OCI-LY7 (cell line): ENCODE measurements around the gene ADSS2. TPM values are rescaled to one million over a fixed set of nuclear protein-coding genes. Genes with fewer than 3 reads are reported as not detected.

ENCODE experiments used
- BruUV-seq: library from RNA; stranded (reverse); fragments of 400-500 nt; replicated peaks from 2 replicates; lab custom pipeline; 2021; lab: Mats Ljungman, UMichigan
- CTCF ChIA-PET: fragments of 300-600 bp; sonication (Branson Sonifier 250); formaldehyde crosslinking; loops from one replicate; lab custom pipeline; 2022; ENCODE audit warnings: antibody characterized with exemption; ENCODE audit not compliant: unreplicated experiment; lab: Charles Lee
- POLR2A ChIA-PET: fragments of 300-600 bp; sonication (Branson Sonifier 250); formaldehyde crosslinking; loops from one replicate; lab custom pipeline; 2022; ENCODE audit warnings: antibody characterized with exemption; lab: Charles Lee
- DNase-seq: peaks from one replicate; pipeline ENCODE4 v3.0.0-alpha.2; 2015; ENCODE audit warnings: low spot score
- H2AFZ ChIP-seq: fragments of 200-600 bp; sonication (generic), shearing (Covaris generic); 2 replicates; pipeline ENCODE4 v1.6.1; 2014; ENCODE audit warnings: mild to moderate bottlenecking, antibody characterized with exemption, low read length, moderate library complexity
- H3K27ac ChIP-seq: fragments of 200-600 bp; sonication (generic); 2 replicates; pipeline ENCODE4 v1.5.1; 2014; ENCODE audit warnings: mixed run types, low read depth, mild to moderate bottlenecking, moderate library complexity, low read length, inconsistent platforms; ENCODE audit not compliant: poor library complexity, severe bottlenecking
- H3K36me3 ChIP-seq: fragments of 200-600 bp; sonication (generic); 2 replicates; pipeline ENCODE4 v1.6.1; 2014; ENCODE audit warnings: mild to moderate bottlenecking, antibody characterized with exemption, low read length, moderate library complexity, mixed read lengths; ENCODE audit not compliant: insufficient read depth
- H3K4me1 ChIP-seq: fragments of 200-600 bp; sonication (generic); 2 replicates; pipeline ENCODE4 v1.5.1; 2014; ENCODE audit warnings: mild to moderate bottlenecking, low read length; ENCODE audit not compliant: insufficient read depth, poor library complexity, severe bottlenecking
- H3K4me2 ChIP-seq: fragments of 200-600 bp; sonication (generic); 2 replicates; pipeline ENCODE4 v1.6.1; 2014; ENCODE audit warnings: mild to moderate bottlenecking, low read length
- H3K4me3 ChIP-seq: fragments of 200-600 bp; sonication (generic); 2 replicates; pipeline ENCODE4 v1.5.1; 2014; ENCODE audit warnings: mild to moderate bottlenecking, low read depth, low read length; ENCODE audit not compliant: poor library complexity, severe bottlenecking
- H3K79me2 ChIP-seq: fragments of 200-600 bp; sonication (generic); 2 replicates; pipeline ENCODE4 v1.6.1; 2016; ENCODE audit warnings: low read depth, mild to moderate bottlenecking, low read length, moderate library complexity, mixed read lengths; ENCODE audit not compliant: insufficient read depth
- H3K9me2 ChIP-seq: fragments of 200-600 bp; sonication (generic); 2 replicates; pipeline ENCODE4 v1.6.1; 2016; ENCODE audit warnings: mild to moderate bottlenecking, low read length, mixed read lengths; ENCODE audit not compliant: insufficient read depth
- H3K9me3 ChIP-seq: fragments of 200-600 bp; sonication (generic); 2 replicates; pipeline ENCODE4 v1.6.1; 2014; ENCODE audit warnings: mild to moderate bottlenecking, mixed run types, low read length, mixed read lengths
- H4K20me1 ChIP-seq: fragments of 200-600 bp; sonication (generic); 2 replicates; pipeline ENCODE4 v1.6.1; 2014; ENCODE audit warnings: mild to moderate bottlenecking, antibody characterized with exemption, low read length, moderate library complexity, mixed read lengths; ENCODE audit not compliant: insufficient read depth
- CTCF ChIP-seq: fragments of 200-600 bp; sonication (generic); conservative IDR thresholded peaks from 2 replicates; pipeline ENCODE4 v1.5.1; 2014; ENCODE audit warnings: mild to moderate bottlenecking, antibody characterized with exemption, low read length, moderate library complexity, mixed read lengths
- EZH2phosphoT487 ChIP-seq: fragments of 200-600 bp; sonication (generic); IDR thresholded peaks from 2 replicates; pipeline ENCODE4 v1.6.1; 2018; ENCODE audit warnings: low read depth, borderline replicate concordance, mild to moderate bottlenecking, mixed run types, antibody characterized with exemption, low read length, moderate library complexity, mixed read lengths
- intact Hi-C: fragments of 100-400 bp; cut with micrococcal nuclease; formaldehyde crosslinking; loops from one replicate; pipeline ENCODE4 v1.10.0; 2022; ENCODE audit not compliant: unreplicated experiment
- total RNA-seq, 2 experiments: library from RNA; depleted of rRNA in 1 of 2; stranded (reverse); fragments of >200 nt in 1 of 2; shearing (Covaris generic) in 1 of 2; gene quantifications; 2 replicates each; pipeline ENCODE4 v1.2.3, GENCODE V29; 2014 to 2022

The ADSS2 gene
- total RNA-seq, 2 experiments from 2014 or later = 35.2 to 54.6 TPM

- ChIA-PET CTCF (no interaction called here), POLR2A (no interaction called here)
- no TSS peak for BruUV-seq
- TF ChIP-seq CTCF (no peak), EZH2phosphoT487 (no peak)
- no peak for DNase-seq
- no peak overlapping the region for H2AFZ ChIP-seq
- no peak overlapping the region for H3K4me3 ChIP-seq
- no peaks in the 10 kb centered on the region for H3K36me3 ChIP-seq
- H3K4me1 ChIP-seq = no peaks in the 10 kb centered on the region
- no peaks in the 10 kb centered on the region for H3K79me2 ChIP-seq
- no peak overlapping the region for H3K27ac ChIP-seq
- no peak overlapping the region for H3K4me2 ChIP-seq
- H4K20me1 ChIP-seq = no peaks in the 10 kb centered on the region
- no peaks in the 10 kb centered on the region for H3K9me2 ChIP-seq
- H3K9me3 ChIP-seq = no peaks in the 10 kb centered on the region
- intact Hi-C loops = no loop called here
Observed at GRCh38 chr1:244466724-244467123, 15.0 kb upstream of the ADSS2 start.

DNA sequence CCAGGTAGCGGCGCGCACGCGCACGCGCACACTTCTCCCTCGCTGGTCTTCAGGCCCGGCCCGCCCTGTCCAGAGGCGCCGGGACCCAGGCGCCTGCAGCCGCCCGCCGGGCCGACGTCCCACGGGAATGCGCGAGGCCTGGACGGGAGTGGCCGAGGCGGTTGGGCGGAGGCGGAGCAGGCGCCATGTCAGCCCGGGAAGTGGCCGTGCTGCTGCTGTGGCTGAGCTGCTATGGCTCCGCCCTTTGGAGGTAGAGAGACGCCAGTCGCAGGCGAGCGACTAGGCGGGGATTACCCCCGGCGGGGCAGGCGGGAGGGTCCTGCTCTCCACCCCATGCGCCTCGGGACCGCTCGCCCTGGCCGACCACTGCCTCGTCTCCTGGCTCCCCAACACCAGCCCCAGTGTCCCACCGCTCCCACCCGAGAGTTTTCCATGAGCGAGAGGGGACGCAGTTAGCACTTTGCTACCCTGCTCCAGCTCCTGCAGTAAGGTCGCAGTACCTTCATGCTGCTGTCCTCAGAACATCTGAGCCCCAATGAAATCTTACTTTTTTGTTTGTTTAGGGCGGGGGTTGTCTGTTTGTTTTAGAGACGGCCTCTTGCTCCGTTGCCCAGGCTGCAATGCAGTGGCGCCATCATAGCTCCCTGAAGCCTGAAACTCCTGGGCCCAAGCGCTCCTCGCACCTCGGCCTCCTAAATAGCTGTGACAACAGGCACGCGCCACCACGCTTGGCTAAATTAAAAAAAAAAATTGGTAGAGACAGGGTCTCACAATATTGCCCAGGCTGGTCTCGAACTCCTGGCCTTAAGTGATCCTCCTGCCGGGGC is 9.7 kb upstream of the ADSS2 start, which contains the start of gene CATSPERE:
CATSPERE (plus strand) TSS at position 29 of the 827 bp plus-strand sequence; CDS start at position 186, 157 bp downstream.
- H3K4me2 ChIP-seq = peak within 1 kb of the TSS; percentile 56
- H3K4me1 ChIP-seq = peaks cover 6% of the 10 kb centered on the region
- TF ChIP-seq EZH2phosphoT487 (no peak), CTCF (no peak)
- H3K4me3 ChIP-seq = peak within 1 kb of the TSS; percentile 62
- H3K9me2 ChIP-seq = no peaks in the 10 kb centered on the region
- DNase-seq = peak; percentile 72
- peaks cover 11% of the 10 kb centered on the region; the same call in 1 of the 2 replicates for H3K9me3 ChIP-seq
- H4K20me1 ChIP-seq = no peaks in the 10 kb centered on the region
- peaks cover 4% of the 10 kb centered on the region for H3K36me3 ChIP-seq
- POLR2A ChIA-PET = no interaction called here
- H2AFZ ChIP-seq = peak within 1 kb of the TSS; percentile 85
- H3K79me2 ChIP-seq = no peaks in the 10 kb centered on the region
- intact Hi-C loops = no loop called here
- BruUV-seq = no TSS peak
- CTCF ChIA-PET = no interaction called here
- H3K27ac ChIP-seq = no peak within 1 kb of the TSS

- Histone ChIP-seq H3K36me3 (peaks cover 4% of the 10 kb centered on the region), H4K20me1 (no peaks in the 10 kb centered on the region), H3K9me3 (peaks cover 11% of the 10 kb centered on the region; the same call in 1 of the 2 replicates), H3K4me1 (peaks cover 6% of the 10 kb centered on the region), H3K4me3 (no peak overlapping the region), H2AFZ (no peak overlapping the region; the same call in 1 of the 2 replicates), H3K9me2 (no peaks in the 10 kb centered on the region), H3K79me2 (no peaks in the 10 kb centered on the region), H3K27ac (no peak overlapping the region), H3K4me2 (no peak overlapping the region)
- no TSS peak for BruUV-seq
- DNase-seq = no peak
- CTCF ChIA-PET = no interaction called here
- POLR2A ChIA-PET = interaction anchor here (0.6 kb wide), 2 partner anchors 346 to 757 kb away, joined by 4 read pairs; no protein-coding TSS in a partner anchor
- TF ChIP-seq EZH2phosphoT487 (no peak), CTCF (no peak)
- intact Hi-C loops = no loop called here
Observed at GRCh38 chr1:244460197-244460596, 8.5 kb upstream of the ADSS2 start.
